Neural progenitor cell (in vitro differentiated cells): ENCODE data around the gene SFT2D3. TPM values are rescaled to one million over a fixed set of nuclear protein-coding genes. Genes with fewer than 3 reads are reported as not detected.

Source experiments
- DNase-seq: peaks from one replicate; pipeline ENCODE4 v3.0.0-alpha.2; 2016; ENCODE audit warnings: low spot score
- H2AFZ ChIP-seq: fragments of 200-600 bp; sonication (generic); replicated peaks from 2 replicates; pipeline ENCODE4 v1.6.1; 2016; ENCODE audit warnings: antibody characterized with exemption
- H3F3A ChIP-seq: fragments of 200-600 bp; sonication (generic); 2 replicates; pipeline ENCODE4 v1.6.1; 2016; ENCODE audit warnings: antibody characterized with exemption, low read depth
- H3K27ac ChIP-seq: fragments of 200-600 bp; sonication (generic); 2 replicates; pipeline ENCODE4 v1.5.1; 2016; ENCODE audit warnings: mild to moderate bottlenecking
- H3K27me3 ChIP-seq: fragments of 200-600 bp; sonication (generic); 2 replicates; pipeline ENCODE4 v1.6.1; 2016; ENCODE audit warnings: mild to moderate bottlenecking, moderate library complexity
- H3K36me3 ChIP-seq: fragments of 200-600 bp; sonication (generic); 2 replicates; pipeline ENCODE4 v1.5.1; 2016
- H3K4me1 ChIP-seq: fragments of 200-600 bp; sonication (generic); 2 replicates; pipeline ENCODE4 v1.6.1; 2016; ENCODE audit warnings: mixed run types
- H3K4me2 ChIP-seq: fragments of 200-600 bp; sonication (generic); 2 replicates; pipeline ENCODE4 v1.6.1; 2016
- H3K4me3 ChIP-seq: fragments of 200-600 bp; sonication (generic); 2 replicates; pipeline ENCODE4 v1.5.1; 2016
- H3K79me2 ChIP-seq: fragments of 200-600 bp; sonication (generic); 2 replicates; pipeline ENCODE4 v1.6.1; 2016; ENCODE audit warnings: low read depth
- H3K9ac ChIP-seq: fragments of 200-600 bp; sonication (generic); 2 replicates; pipeline ENCODE4 v1.6.1; 2016
- H3K9me3 ChIP-seq: fragments of 200-600 bp; sonication (generic); 2 replicates; pipeline ENCODE4 v1.5.1; 2016; ENCODE audit warnings: low read depth
- H4K20me1 ChIP-seq: fragments of 200-600 bp; sonication (generic); 2 replicates; pipeline ENCODE4 v1.6.1; 2016; ENCODE audit warnings: low read depth
- H3K27ac Mint-ChIP-seq: 3 replicates; pipeline ENCODE4 v1.8.0; 2021; ENCODE audit warnings: mixed read lengths
- H3K27me3 Mint-ChIP-seq: 2 replicates; pipeline ENCODE4 v1.8.0; 2022; ENCODE audit warnings: low read depth, mild to moderate bottlenecking, inconsistent platforms, moderate library complexity, mixed read lengths; ENCODE audit not compliant: insufficient read depth
- H3K36me3 Mint-ChIP-seq: 3 replicates; pipeline ENCODE4 v1.8.0; 2021; ENCODE audit warnings: mixed read lengths
- H3K4me1 Mint-ChIP-seq: 3 replicates; pipeline ENCODE4 v1.8.0; 2021; ENCODE audit warnings: mixed read lengths
- H3K4me3 Mint-ChIP-seq: 3 replicates; pipeline ENCODE4 v1.8.0; 2021; ENCODE audit warnings: mild to moderate bottlenecking, moderate library complexity, mixed read lengths
- H3K9me3 Mint-ChIP-seq: 3 replicates; pipeline ENCODE4 v1.8.0; 2020; ENCODE audit warnings: mixed read lengths
- EZH2 ChIP-seq: fragments of 200-600 bp; sonication (generic); IDR thresholded peaks from 2 replicates; pipeline ENCODE4 v1.6.1; 2017; ENCODE audit warnings: antibody characterized with exemption, mild to moderate bottlenecking, moderate library complexity
- EZH2phosphoT487 ChIP-seq: fragments of 200-600 bp; sonication (generic); IDR thresholded peaks from 2 replicates; pipeline ENCODE4 v1.6.1; 2017; ENCODE audit warnings: antibody characterized with exemption
- total RNA-seq: library from RNA; depleted of rRNA; stranded (reverse); fragments of >200 nt; gene quantifications from 2 replicates; pipeline ENCODE4 v1.2.3, GENCODE V29; 2015; ENCODE audit warnings: low replicate concordance
- TF ChIP-seq, protein P1 (sequence below): fragments of 200-600 bp; sonication (generic); IDR thresholded peaks from 2 replicates; pipeline ENCODE4 v1.5.1; 2017; ENCODE audit warnings: antibody characterized with exemption, mild to moderate bottlenecking

Gene SFT2D3
- total RNA-seq, 1 donor from 2014 or later: 30.6 TPM

DNA sequence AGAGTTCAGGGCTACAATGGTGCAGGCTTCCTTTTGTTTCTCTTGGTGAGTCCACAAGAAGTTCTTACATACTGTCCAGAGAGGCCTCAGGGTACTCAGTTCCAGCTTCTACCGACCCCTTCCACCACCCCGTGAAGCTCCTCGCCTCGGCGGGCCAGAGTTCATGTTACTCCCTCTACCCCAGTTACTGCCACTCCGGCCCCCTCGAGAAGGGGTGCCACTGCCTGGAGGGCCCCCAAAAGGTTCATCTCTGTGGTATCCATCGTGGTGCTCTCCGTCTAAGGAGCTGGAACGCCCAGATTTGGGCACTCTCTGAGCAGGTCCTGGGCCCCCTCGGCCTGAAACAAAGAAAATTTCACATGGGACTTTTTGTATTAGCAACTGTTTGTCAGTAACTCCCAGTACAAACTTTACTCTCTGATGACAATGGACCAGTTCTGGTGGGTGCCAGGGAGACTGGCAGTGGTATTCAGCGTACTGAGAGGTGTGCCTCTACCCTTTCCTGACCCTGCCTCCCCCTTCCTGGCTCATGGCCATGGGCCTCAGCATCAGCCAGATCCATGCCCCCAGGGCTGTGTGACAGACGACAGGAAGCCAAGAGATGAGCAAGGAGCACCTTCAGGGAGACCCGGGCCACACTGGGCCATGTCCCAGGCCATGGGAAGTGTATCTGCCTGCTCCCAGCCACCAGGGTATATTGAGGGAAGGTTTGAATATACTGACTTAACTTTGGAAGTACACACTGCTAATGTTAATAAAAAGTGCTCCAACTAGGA, 5.1 kb downstream of the SFT2D3 start:
- H3K4me3 Mint-ChIP-seq: no peak overlapping the region
- H3K79me2 ChIP-seq: peaks cover 32% of the 10 kb centered on the region
- H3K9me3 Mint-ChIP-seq: peaks cover 2% of the 10 kb centered on the region
- peaks cover 13% of the 10 kb centered on the region for H3K4me1 Mint-ChIP-seq
- no peak for DNase-seq
- H3K27ac ChIP-seq: no peak overlapping the region
- H4K20me1 ChIP-seq: peaks cover 29% of the 10 kb centered on the region
- H3K27me3 ChIP-seq: no peaks in the 10 kb centered on the region
- peaks cover 26% of the 10 kb centered on the region for H3F3A ChIP-seq
- no peak overlapping the region for H2AFZ ChIP-seq
- H3K9ac ChIP-seq: no peak overlapping the region
- H3K4me1 ChIP-seq: peaks cover 21% of the 10 kb centered on the region
- no peak overlapping the region for H3K27ac Mint-ChIP-seq
- no peaks in the 10 kb centered on the region for H3K9me3 ChIP-seq
- peaks cover 28% of the 10 kb centered on the region for H3K36me3 Mint-ChIP-seq
- H3K27me3 Mint-ChIP-seq: peaks cover 2% of the 10 kb centered on the region
- H3K4me3 ChIP-seq: no peak overlapping the region
- TF ChIP-seq EZH2 (no peak), EZH2phosphoT487 (no peak)
- TF ChIP-seq, protein P1, sequence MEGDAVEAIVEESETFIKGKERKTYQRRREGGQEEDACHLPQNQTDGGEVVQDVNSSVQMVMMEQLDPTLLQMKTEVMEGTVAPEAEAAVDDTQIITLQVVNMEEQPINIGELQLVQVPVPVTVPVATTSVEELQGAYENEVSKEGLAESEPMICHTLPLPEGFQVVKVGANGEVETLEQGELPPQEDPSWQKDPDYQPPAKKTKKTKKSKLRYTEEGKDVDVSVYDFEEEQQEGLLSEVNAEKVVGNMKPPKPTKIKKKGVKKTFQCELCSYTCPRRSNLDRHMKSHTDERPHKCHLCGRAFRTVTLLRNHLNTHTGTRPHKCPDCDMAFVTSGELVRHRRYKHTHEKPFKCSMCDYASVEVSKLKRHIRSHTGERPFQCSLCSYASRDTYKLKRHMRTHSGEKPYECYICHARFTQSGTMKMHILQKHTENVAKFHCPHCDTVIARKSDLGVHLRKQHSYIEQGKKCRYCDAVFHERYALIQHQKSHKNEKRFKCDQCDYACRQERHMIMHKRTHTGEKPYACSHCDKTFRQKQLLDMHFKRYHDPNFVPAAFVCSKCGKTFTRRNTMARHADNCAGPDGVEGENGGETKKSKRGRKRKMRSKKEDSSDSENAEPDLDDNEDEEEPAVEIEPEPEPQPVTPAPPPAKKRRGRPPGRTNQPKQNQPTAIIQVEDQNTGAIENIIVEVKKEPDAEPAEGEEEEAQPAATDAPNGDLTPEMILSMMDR: no peak
- no peak overlapping the region for H3K4me2 ChIP-seq
- H3K36me3 ChIP-seq: peaks cover 5% of the 10 kb centered on the region

GRCh38 chr2:127707890-127708648, 6.8 kb downstream of the SFT2D3 start:
- Histone ChIP-seq H3K4me2 (no peak overlapping the region), H3K36me3 (peaks cover 11% of the 10 kb centered on the region), H3K4me1 (peaks cover 13% of the 10 kb centered on the region), H3K4me3 (no peak overlapping the region), H3F3A (peaks cover 15% of the 10 kb centered on the region), H3K27ac (no peak overlapping the region), H3K27me3 (no peaks in the 10 kb centered on the region), H3K9ac (no peak overlapping the region), H3K79me2 (peaks cover 22% of the 10 kb centered on the region), H2AFZ (no peak overlapping the region), H4K20me1 (peaks cover 19% of the 10 kb centered on the region), H3K9me3 (no peaks in the 10 kb centered on the region)
- H3K27ac Mint-ChIP-seq: no peak overlapping the region
- H3K4me1 Mint-ChIP-seq: peaks cover 5% of the 10 kb centered on the region
- DNase-seq: no peak
- TF ChIP-seq, protein P1: no peak
- TF ChIP-seq EZH2phosphoT487 (no peak), EZH2 (no peak)
- no peaks in the 10 kb centered on the region for H3K9me3 Mint-ChIP-seq
- H3K36me3 Mint-ChIP-seq: peaks cover 23% of the 10 kb centered on the region
- no peak overlapping the region for H3K4me3 Mint-ChIP-seq
- peaks cover 3% of the 10 kb centered on the region for H3K27me3 Mint-ChIP-seq

DNA sequence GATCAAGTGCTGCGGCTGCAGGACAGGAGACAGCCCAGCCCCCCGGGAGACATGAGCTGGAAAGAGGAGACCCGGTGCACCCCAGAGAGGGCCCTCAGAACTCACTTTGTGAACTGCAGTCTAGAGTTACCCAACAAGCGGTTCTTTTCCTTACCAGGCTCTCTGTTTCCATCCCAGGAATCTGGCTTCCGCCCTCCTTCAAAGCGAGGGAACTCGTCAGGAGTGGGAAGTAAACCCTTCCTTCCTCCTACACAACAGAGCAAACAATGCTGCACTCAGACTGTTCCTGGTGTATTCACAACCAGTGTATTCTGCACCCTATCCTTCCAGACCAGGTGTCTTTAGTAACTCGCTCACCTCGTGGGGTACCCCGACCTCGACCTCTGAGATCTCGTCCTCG, 8.0 kb downstream of the SFT2D3 start:
- H4K20me1 ChIP-seq: peaks cover 7% of the 10 kb centered on the region
- H3K9me3 ChIP-seq: no peaks in the 10 kb centered on the region
- no peak overlapping the region for H3K4me3 Mint-ChIP-seq
- H3K36me3 Mint-ChIP-seq: peaks cover 20% of the 10 kb centered on the region
- no peak overlapping the region for H2AFZ ChIP-seq
- H3K4me2 ChIP-seq: no peak overlapping the region
- DNase-seq: no peak
- H3K4me1 Mint-ChIP-seq: peaks cover 2% of the 10 kb centered on the region
- no peaks in the 10 kb centered on the region for H3K27me3 ChIP-seq
- no peak for TF ChIP-seq EZH2phosphoT487
- TF ChIP-seq EZH2: no peak
- TF ChIP-seq, protein P1: no peak
- peaks cover 9% of the 10 kb centered on the region for H3K79me2 ChIP-seq
- H3K9me3 Mint-ChIP-seq: no peaks in the 10 kb centered on the region
- H3K27ac Mint-ChIP-seq: no peak overlapping the region
- H3K27ac ChIP-seq: no peak overlapping the region
- H3K27me3 Mint-ChIP-seq: peaks cover 3% of the 10 kb centered on the region
- H3F3A ChIP-seq: peaks cover 15% of the 10 kb centered on the region
- H3K4me1 ChIP-seq: peaks cover under 1% of the 10 kb centered on the region
- H3K9ac ChIP-seq: no peak overlapping the region
- H3K36me3 ChIP-seq: peaks cover 11% of the 10 kb centered on the region
- H3K4me3 ChIP-seq: no peak overlapping the region
